OCI-LY7 (cell line): ENCODE results near the gene XPNPEP3.

Source experiments
- EZH2phosphoT487 ChIP-seq: fragments of 200-600 bp; sonication (generic); IDR thresholded peaks from 2 replicates; pipeline ENCODE4 v1.6.1; 2018; ENCODE audit warnings: low read depth, borderline replicate concordance, mild to moderate bottlenecking, mixed run types, antibody characterized with exemption, low read length, moderate library complexity, mixed read lengths
- TF ChIP-seq, protein P1 (sequence below): fragments of 200-600 bp; sonication (generic); conservative IDR thresholded peaks from 2 replicates; pipeline ENCODE4 v1.5.1; 2014; ENCODE audit warnings: mild to moderate bottlenecking, antibody characterized with exemption, low read length, moderate library complexity, mixed read lengths

DNA sequence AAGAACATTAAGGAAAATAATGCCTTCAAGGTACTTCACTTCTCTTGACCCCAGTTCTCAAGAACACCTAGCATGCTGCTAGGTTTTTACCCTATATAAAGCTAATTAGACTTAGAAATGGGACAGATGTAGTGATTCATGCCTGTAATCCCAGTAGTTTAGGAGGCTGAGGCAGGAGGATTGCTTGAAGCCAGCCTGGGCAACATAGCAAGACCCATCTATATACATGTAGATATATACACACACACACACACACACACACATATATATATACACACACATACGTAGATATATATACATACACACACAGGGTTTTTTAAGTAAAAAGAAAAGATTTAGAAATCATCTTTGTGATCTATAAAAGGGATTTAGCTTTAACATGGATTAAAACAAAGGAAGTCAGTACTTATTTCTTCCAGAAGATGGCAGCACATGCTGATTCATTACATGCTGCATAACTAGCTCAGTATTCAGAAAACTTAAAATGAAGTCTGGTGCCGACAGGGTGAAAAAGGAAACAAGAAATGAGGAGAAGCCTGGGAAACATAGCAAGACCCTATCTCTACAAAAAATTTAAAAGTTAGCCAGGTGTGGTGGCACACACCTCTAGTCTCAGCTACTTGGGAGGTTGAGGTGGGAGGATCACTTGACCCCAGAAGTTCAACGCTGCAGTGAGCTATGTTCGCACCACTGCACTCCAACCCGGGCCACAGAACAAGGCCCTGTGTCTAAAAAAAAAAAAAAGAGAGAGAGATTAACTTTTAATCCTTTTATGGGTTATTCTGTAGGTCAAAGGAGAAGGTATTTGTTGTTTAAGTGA is 65.7 kb downstream of the XPNPEP3 start:
- TF ChIP-seq, protein P1, sequence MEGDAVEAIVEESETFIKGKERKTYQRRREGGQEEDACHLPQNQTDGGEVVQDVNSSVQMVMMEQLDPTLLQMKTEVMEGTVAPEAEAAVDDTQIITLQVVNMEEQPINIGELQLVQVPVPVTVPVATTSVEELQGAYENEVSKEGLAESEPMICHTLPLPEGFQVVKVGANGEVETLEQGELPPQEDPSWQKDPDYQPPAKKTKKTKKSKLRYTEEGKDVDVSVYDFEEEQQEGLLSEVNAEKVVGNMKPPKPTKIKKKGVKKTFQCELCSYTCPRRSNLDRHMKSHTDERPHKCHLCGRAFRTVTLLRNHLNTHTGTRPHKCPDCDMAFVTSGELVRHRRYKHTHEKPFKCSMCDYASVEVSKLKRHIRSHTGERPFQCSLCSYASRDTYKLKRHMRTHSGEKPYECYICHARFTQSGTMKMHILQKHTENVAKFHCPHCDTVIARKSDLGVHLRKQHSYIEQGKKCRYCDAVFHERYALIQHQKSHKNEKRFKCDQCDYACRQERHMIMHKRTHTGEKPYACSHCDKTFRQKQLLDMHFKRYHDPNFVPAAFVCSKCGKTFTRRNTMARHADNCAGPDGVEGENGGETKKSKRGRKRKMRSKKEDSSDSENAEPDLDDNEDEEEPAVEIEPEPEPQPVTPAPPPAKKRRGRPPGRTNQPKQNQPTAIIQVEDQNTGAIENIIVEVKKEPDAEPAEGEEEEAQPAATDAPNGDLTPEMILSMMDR = peak; percentile 95
- no peak for TF ChIP-seq EZH2phosphoT487
